B cell (primary cell): ENCODE data around the gene WDR11.

ENCODE experiments used
- EZH2 ChIP-seq: IDR thresholded peaks from 2 replicates; pipeline ENCODE4 v1.6.1; 2012; ENCODE audit warnings: borderline replicate concordance, low read depth, mild to moderate bottlenecking, moderate library complexity, low read length; ENCODE audit not compliant: insufficient read depth, poor library complexity, severe bottlenecking
- TF ChIP-seq, protein P1 (sequence below): fragments of 200-600 bp; IDR thresholded peaks from one replicate; pipeline ENCODE4 v1.8.0; 2022; ENCODE audit warnings: antibody characterized with exemption, mild to moderate bottlenecking

GRCh38 chr10:120838941-120839340, 12.2 kb upstream of the WDR11 start:
- TF ChIP-seq, protein P1, sequence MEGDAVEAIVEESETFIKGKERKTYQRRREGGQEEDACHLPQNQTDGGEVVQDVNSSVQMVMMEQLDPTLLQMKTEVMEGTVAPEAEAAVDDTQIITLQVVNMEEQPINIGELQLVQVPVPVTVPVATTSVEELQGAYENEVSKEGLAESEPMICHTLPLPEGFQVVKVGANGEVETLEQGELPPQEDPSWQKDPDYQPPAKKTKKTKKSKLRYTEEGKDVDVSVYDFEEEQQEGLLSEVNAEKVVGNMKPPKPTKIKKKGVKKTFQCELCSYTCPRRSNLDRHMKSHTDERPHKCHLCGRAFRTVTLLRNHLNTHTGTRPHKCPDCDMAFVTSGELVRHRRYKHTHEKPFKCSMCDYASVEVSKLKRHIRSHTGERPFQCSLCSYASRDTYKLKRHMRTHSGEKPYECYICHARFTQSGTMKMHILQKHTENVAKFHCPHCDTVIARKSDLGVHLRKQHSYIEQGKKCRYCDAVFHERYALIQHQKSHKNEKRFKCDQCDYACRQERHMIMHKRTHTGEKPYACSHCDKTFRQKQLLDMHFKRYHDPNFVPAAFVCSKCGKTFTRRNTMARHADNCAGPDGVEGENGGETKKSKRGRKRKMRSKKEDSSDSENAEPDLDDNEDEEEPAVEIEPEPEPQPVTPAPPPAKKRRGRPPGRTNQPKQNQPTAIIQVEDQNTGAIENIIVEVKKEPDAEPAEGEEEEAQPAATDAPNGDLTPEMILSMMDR: no peak
- no peak for TF ChIP-seq EZH2
